NCI-H2081 (cell line): ENCODE results near the gene SLC22A14.
"Not testable (repeated sequence)": the region's sequence is repeated elsewhere in the genome, so short reads cannot be mapped to it uniquely, and the experiment has no call there.

Experiments used
- DNase-seq, 2 experiments: peaks; one replicate each; lab custom pipeline; 2025; lab: John Stamatoyannopoulos, UW

Gene SLC22A14

GRCh38 chr3:38271553-38271952 lies 10.5 kb upstream of the SLC22A14 start:
- DNase-seq = no peak

- no peak for DNase-seq
These were observed 7.0 kb upstream of the SLC22A14 start for GRCh38 chr3:38274864-38275649.

- DNase-seq = no peak
These were observed 6.4 kb upstream of the SLC22A14 start for GRCh38 chr3:38275658-38276057.

- DNase-seq = no peak
These were observed 5.8 kb upstream of the SLC22A14 start for GRCh38 chr3:38276081-38276916.

GRCh38 chr3:38276917-38277630 lies 5.0 kb upstream of the SLC22A14 start:
- DNase-seq = no peak

- DNase-seq = no peak
These were observed 3.3 kb upstream of the SLC22A14 start for GRCh38 chr3:38278841-38279240.

DNA sequence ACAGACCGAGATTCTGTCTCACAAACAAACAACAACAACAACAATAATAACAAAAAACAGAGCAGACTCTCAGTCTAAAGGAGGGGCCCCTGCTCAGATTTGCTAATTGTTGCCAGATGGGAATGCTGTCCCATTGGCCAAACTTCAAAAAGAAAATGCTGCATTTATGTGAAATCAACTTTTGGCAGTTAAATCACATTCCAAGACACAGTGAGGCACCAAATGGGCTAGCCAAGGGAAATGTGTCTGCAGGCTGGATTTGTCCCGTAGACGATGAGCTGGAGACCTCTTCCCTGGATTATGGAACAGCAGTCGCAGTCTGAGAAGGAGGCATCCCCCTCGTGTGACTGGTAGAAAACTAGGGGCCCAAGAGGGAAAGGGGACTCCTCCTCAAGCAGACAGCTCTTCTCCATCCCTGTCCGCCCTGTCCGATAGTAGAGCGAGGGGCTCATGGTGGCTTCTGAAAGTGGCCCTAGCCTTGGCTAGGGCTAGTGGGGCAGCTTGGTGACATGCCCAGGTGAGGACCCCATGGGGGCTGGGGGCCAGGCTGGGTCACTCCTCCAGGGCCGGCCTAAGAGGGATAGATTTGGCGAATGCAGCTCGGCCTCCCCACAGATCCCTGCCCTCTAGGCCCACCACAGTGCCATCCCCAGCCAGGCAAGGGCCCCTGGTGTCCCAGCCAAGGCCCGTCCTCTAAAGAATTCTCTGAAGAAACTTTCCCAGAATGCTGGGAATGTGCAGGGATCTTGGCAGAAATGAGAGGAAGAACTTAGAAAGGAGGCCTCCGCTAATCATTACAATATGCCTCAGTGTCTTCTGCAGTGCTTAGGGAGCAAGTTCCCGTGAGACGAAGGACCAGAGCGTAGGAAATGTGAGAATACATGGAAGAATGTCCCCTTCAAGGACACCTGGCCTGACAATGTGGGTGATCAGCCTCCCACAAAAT lies 2.0 kb downstream of the SLC22A14 start:
- DNase-seq = no peak

GRCh38 chr3:38284756-38285150 lies 2.7 kb downstream of the SLC22A14 start:
- DNase-seq = no peak

- not testable (repeated sequence) for DNase-seq
These were observed 7.5 kb downstream of the SLC22A14 start for GRCh38 chr3:38289286-38290217.

DNA sequence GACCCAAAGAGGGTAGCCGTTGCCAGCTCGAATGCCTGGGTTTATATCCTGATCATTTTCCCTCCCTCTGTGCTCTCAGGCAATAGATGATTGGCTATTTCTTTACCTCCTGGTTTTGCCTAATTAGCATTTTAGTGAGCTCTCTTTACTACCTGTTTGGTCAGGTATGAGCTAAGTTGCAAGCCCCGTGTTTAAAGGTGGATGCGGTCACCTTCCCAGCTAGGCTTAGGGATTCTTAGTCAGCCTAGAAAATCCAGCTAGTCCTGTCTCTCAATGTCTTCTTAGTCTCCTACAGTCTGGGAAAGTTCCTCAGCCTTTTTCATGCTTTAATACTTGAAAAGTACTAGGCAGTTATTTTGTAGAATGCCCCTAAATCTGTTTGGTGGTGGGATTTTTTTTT lies 15.0 kb downstream of the SLC22A14 start:
- not testable (repeated sequence) for DNase-seq

- no peak for DNase-seq
These were observed 15.4 kb downstream of the SLC22A14 start for GRCh38 chr3:38297537-38297936.

- no peak for DNase-seq
These were observed 16.0 kb downstream of the SLC22A14 start for GRCh38 chr3:38297947-38298711.

GRCh38 chr3:38306941-38307340 lies 24.8 kb downstream of the SLC22A14 start:
- no peak for DNase-seq

GRCh38 chr3:38307599-38307998 lies 25.5 kb downstream of the SLC22A14 start:
- DNase-seq = no peak

- DNase-seq = no peak
These were observed 26.4 kb downstream of the SLC22A14 start for GRCh38 chr3:38308456-38308855.

DNA sequence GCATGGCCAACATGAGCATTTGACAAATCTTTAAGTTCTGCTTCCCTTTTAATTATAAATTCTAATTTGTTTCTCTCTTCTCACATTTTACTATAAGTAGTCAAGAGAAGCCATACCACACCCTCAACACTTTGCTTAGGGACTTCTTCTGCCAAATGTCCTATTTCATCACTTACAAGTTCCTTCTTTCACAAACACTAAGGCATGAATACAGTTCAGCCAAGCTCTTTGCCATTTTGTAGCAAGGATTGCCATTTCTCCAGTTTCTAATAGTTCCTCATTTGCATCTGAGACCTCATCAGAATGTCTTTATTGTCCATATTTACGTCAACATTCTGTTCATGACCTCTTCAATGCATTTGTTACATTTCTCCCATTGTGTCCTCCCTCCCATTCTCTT lies 29.4 kb downstream of the SLC22A14 start:
- no peak for DNase-seq

DNA sequence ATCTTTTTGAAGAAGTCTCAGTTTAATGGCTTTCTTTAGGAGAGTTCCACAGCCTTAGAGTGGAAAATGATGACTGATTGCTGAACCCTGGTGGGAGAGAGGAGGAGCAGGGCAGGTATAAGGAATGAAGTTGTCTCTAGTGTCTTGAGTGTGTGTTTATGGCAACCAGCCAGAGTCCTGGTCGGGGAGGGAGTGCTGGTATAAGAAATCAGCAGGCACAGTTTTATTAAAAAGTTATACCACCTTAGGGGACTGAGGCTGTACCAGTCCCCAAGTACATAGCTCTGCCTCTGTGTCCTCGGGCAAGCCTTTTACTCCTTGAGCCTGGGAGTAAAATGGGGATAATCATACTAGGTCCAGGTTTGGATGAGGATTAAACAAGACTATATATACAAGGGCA lies 29.8 kb downstream of the SLC22A14 start:
- no peak for DNase-seq

GRCh38 chr3:38312356-38312755 lies 30.3 kb downstream of the SLC22A14 start:
- DNase-seq = no peak

DNA sequence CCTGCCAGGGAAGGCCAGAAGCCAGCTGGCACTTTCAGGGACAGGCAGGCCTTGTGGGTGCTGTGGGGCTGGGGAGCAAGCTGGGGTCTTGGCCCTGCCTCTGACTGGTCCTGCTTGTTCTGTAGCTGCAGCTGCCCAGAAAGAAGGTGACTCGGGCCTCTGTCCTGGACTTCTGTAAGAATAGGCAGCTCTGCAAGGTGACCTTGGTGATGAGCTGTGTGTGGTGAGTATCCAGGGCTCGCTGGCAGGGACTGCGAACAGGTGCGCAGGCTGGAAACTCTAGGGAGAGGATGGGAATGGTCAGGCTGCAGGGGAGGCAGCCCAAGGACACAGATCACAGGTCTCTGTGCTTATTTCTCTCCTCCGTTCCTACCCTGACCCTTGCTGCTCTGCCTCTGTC lies 31.2 kb downstream of the SLC22A14 start:
- DNase-seq = no peak

GRCh38 chr3:38313695-38314094 lies 31.6 kb downstream of the SLC22A14 start:
- no peak for DNase-seq
